Measurements from ENCODE around the gene IQCN. TPM values are rescaled to one million over a fixed set of nuclear protein-coding genes. Genes with fewer than 3 reads are reported as not detected.
"Not testable (repeated sequence)": the region's sequence is repeated elsewhere in the genome, so short reads cannot be mapped to it uniquely, and the experiment has no call there.

Gene IQCN
- total RNA-seq, 1 donor from 2014 or later = under 0.01 TPM

DNA sequence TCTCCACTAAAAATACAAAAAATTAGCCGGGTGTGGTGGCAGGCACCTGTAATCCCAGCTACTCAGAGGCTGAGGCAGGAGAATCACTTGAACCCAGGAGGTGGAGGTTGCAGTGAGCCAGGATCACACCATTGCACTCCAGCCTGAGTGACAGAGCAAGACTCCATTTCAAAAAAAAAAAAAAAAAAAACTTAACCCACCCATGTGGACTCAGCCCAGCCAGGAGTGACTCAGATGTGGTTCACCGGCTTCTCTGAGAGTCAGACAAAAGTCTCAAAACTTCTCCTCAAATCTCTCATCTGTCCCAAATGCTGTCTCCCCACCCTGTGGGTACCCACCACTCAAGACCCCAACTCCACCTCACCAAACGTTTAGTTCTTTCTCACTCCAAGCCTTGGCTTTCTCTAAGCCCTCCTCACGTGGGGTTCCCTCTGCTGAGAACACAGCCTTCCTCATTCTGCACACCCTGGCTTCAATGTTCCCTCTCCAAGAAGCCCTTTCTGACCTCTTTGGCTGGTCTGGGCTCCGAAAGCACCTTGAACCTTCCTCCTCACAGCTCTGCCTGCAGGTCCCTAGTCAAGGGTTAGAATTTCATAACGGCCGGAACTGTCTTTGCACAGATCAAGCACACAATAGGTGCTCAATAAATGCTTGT, 59.3 kb downstream of the IQCN start:
- no peak for DNase-seq (ENCODE audit: low read depth in 2 of 2)

DNA sequence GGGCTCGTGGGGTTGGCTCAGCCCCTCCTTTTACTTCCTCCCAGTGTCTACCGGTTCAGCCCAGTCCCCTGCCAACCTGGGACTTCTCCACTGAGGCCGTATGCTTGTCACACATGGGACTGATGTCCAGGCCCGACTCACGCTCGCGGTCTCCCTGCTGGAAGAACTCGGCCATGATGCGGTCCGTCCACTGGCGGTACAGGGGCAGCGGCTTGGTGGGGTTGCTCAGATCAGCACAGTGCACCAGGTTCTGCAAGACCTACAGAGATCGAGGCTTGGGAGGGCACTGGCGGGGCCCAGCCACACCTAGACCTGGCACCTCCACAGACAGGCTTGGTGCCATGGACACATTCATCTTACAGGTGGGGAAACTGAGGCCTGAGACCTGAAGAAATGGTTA, 62.6 kb downstream of the IQCN start:
- no peak for DNase-seq (ENCODE audit: low read depth in 2 of 2)

DNA sequence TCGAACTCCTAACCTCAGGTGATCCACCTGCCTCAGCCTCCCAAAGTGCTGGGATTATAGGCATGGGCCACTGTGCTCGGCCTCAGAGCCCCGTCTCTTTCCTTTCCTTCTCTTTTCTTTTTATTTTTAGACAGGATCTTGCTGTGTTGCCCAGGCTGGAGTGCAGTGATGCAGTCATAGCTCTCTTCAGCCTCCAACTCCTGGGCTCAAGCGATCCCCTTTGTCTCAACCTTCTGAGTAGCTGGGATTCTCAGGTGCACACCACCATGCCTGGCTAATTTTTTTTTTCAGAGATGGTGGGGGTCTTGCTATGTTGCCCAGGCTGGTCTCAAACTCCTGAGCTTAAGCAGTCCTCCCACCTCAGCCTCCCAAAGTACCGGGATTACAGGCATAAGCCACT, 64.3 kb downstream of the IQCN start:
- not testable (repeated sequence) for DNase-seq (ENCODE audit: low read depth in 2 of 2)

DNA sequence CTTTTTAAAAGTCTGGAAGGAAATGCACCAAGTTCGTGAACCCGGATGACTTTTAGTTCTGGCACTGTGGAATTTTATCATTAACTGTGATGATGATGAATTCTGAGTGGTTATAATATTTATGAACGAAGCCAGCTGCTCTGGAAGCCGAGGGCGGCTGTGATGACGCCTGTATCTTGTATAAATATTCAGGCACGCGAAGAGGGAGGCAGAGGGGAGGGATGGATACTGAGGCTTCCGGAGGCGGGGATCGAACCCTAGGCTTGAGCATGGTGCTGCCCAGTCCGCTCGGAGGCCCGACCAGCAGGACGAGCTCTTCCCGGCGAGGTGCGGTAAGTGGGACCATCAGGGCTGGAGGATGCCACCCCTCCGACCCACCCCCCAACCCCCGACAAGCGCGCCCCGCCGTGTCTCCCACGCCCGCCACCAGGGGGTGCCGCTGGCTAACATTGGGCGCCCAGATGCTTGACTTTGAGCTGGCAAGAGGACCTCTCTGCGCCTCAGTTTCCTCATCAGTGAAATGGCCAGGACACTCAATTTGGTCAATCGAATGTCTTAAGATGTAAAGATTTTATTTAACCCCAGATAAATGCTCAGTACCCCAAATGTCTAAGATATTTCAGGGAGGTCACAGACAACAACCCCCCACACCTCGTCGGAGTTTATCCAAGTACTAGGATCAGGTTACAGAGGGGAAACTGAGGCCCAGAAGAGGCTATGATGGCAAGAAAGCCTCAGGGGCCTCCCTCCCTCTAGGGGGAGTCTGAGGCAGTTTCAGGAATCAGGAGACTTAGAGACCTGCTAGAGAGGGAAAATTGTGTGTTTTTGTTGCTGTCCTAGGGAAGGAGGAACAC, 65.9 kb downstream of the IQCN start:
- DNase-seq (ENCODE audit: low read depth in 2 of 2) = peak; percentile 30 to 51

Other genes starting within 250 kb of the IQCN start
- under 0.01 and 0.22 TPM in 2 replicates for gene IL12RB1, start 187.5 kb downstream of the IQCN start, total RNA-seq
- 1.1 and 2.0 TPM in 2 replicates for gene MAST3, start 176.7 kb downstream of the IQCN start, total RNA-seq
- 1.5 and 1.6 TPM in 2 replicates for gene PIK3R2, start 121.3 kb downstream of the IQCN start, total RNA-seq
- gene IFI30, start 100.6 kb downstream of the IQCN start, total RNA-seq = 4.4 TPM in 2 replicates
- 6.3 and 8.1 TPM in 2 replicates for gene MPV17L2, start 81.2 kb downstream of the IQCN start, total RNA-seq
- gene RAB3A, start 70.4 kb downstream of the IQCN start, total RNA-seq = 0.22 and 0.40 TPM in 2 replicates
- under 0.01 TPM in 2 replicates for gene PDE4C, start 48.0 kb downstream of the IQCN start, total RNA-seq
- 55.4 and 117 TPM in 2 replicates for gene JUND, start 7.2 kb upstream of the IQCN start, total RNA-seq
- 86.1 and 110 TPM in 2 replicates for gene LSM4, start 48.6 kb upstream of the IQCN start, total RNA-seq
- gene PGPEP1, start 66.1 kb upstream of the IQCN start, total RNA-seq = 12.1 and 14.8 TPM in 2 replicates
- 70.0 and 104 TPM in 2 replicates for gene GDF15, start 111.7 kb upstream of the IQCN start, total RNA-seq
- not detected in 2 replicates for gene LRRC25, start 123.2 kb upstream of the IQCN start, total RNA-seq
- gene SSBP4, start 144.9 kb upstream of the IQCN start, total RNA-seq = 44.0 and 45.8 TPM in 2 replicates
- gene ISYNA1, start 163.7 kb upstream of the IQCN start, total RNA-seq = 26.0 and 33.6 TPM in 2 replicates
- gene ELL, start 247.6 kb upstream of the IQCN start, total RNA-seq = 10.0 and 17.1 TPM in 2 replicates

All from lung microvascular endothelial cell (primary cell).